ENCODE measurements around the gene UGT1A7. TPM values are rescaled to one million over a fixed set of nuclear protein-coding genes. Genes with fewer than 3 reads are reported as not detected.
"Not testable (repeated sequence)": the region's sequence is repeated elsewhere in the genome, so short reads cannot be mapped to it uniquely, and the experiment has no call there.

Gene UGT1A7
- polyA plus RNA-seq, 1 donor (not counting 4 experiments of a cell fraction or from before 2014, with no cell fraction given): 0.87 TPM

DNA sequence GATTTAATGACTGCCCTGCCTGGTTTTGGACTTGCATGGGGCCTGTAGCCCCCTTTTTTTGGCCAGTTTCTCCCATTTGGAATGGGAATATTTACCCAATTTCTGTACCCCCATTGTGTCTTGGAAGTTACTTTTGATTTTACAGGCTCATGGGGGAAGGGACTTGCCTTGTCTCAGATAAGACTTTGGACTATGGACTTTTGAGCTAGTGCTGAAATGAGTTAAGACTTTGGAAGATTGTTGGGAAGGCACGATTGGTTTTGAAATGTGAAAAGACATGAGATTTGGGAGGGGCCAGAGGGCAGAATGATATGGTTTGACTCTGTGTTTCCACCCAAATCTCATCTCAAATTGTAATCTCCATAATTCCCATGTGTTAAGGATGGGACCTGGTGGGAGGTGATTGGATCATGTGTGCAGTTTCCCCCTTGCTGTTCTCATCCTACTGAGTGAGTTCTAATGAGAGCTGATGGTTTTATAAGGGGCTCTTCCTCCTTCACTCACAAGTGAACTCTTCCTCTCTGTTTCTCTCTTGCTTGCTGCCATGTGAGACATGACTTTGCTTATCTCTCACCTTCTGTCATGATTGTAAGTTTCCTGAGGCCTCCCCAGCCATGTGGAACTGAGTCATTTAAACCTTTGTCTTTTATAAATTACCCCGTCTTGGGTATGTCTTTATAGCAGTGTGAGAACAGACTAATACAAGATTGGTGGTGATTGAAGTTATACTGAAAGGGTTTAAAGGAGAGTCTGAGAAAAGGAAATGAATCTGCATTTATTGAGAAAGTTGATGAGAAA, 69.7 kb downstream of the UGT1A7 start:
- H4K20me1 ChIP-seq (ENCODE audit: control insufficient read depth, extremely low read depth, insufficient read depth, low read length); H3K4me2 ChIP-seq (ENCODE audit: control insufficient read depth, extremely low read depth, insufficient read depth, low read depth, low read length); DNase-seq (ENCODE audit: low read depth, low spot score); dilution Hi-C loops (cut with MboI; ENCODE audit: extremely low pct_ligation_motif_present, low sequenced_read_pairs); FAIRE-seq; H3K79me2 ChIP-seq (ENCODE audit: control insufficient read depth, insufficient read depth, low read length); H3K9ac ChIP-seq (ENCODE audit: control insufficient read depth, extremely low read depth, insufficient read depth, low read length); H3K9me3 ChIP-seq (ENCODE audit: control insufficient read depth, low read depth, low read length); H3K4me3 ChIP-seq (ENCODE audit: control insufficient read depth in 2 of 3, extremely low read depth in 1 of 3, insufficient read depth in 2 of 3, low read depth in 1 of 3, low read length in 3 of 3); H3K27me3 ChIP-seq (ENCODE audit: control insufficient read depth, extremely low read depth, insufficient read depth, low read length); H3K9me1 ChIP-seq (ENCODE audit: control insufficient read depth, extremely low read depth, insufficient read depth, low read length); H3K4me1 ChIP-seq (ENCODE audit: control insufficient read depth, extremely low read depth, insufficient read depth, low read length); H3K27ac ChIP-seq (ENCODE audit: control insufficient read depth, insufficient read depth, low read length); H2AFZ ChIP-seq (ENCODE audit: control insufficient read depth, low read length): not testable (repeated sequence)
- H3K36me3 ChIP-seq (ENCODE audit: control insufficient read depth in 2 of 2, extremely low read depth in 1 of 2, insufficient read depth in 2 of 2, low read length in 2 of 2): peaks cover 4 to 11% of the 10 kb centered on the region in 2 experiments

DNA sequence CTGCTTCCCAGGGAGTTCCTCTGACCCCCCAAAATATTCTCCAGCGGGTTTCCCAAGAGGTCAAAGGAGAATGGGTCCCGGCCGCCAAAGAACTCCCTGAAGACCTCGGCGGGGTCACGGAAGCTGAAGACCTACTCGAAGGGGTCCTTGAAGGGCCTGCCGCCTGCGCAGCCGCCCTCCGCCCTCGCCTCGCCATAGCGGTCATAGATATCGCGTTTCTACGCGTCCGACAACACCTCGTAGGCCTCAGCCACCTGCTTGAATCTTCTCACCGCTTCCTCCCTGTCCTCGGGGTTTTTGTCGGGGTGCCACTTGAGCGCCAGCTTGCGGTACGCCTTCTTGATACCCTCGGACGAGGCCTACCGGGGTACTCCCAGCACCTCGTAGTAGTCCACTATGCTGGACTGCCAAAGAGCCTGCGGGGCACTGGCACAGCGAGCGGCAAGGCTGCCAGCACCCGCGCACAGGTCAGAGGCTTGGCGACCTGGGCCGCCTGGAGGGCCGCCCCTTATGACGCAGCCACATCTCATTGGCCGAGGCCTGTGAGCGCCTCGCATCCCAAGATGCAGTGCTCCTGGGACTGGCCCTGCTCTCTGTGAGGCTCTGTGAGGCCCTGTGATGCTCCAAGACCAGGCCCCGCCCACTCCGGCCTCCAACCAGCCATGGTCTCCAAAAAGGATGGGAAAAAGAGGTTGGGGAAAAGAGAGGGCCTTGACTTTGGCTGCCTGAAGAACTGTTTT, 73.3 kb downstream of the UGT1A7 start:
- Histone ChIP-seq H3K4me2 (ENCODE audit: control insufficient read depth, extremely low read depth, insufficient read depth, low read depth, low read length) (no peak overlapping the region), H3K9me3 (ENCODE audit: control insufficient read depth, low read depth, low read length) (no peaks in the 10 kb centered on the region), H3K36me3 (ENCODE audit: control insufficient read depth in 2 of 2, extremely low read depth in 1 of 2, insufficient read depth in 2 of 2, low read length in 2 of 2) (peaks cover 2 to 11% of the 10 kb centered on the region in 2 experiments), H3K27ac (ENCODE audit: control insufficient read depth, insufficient read depth, low read length) (no peak overlapping the region), H3K27me3 (ENCODE audit: control insufficient read depth, extremely low read depth, insufficient read depth, low read length) (no peaks in the 10 kb centered on the region), H3K4me1 (ENCODE audit: control insufficient read depth, extremely low read depth, insufficient read depth, low read length) (peaks cover under 1% of the 10 kb centered on the region), H3K9ac (ENCODE audit: control insufficient read depth, extremely low read depth, insufficient read depth, low read length) (no peak overlapping the region), H4K20me1 (ENCODE audit: control insufficient read depth, extremely low read depth, insufficient read depth, low read length) (peaks cover 2% of the 10 kb centered on the region), H2AFZ (ENCODE audit: control insufficient read depth, low read length) (no peak overlapping the region), H3K9me1 (ENCODE audit: control insufficient read depth, extremely low read depth, insufficient read depth, low read length) (no peaks in the 10 kb centered on the region), H3K79me2 (ENCODE audit: control insufficient read depth, insufficient read depth, low read length) (peaks cover 2% of the 10 kb centered on the region), H3K4me3 (ENCODE audit: control insufficient read depth in 2 of 3, extremely low read depth in 1 of 3, insufficient read depth in 2 of 3, low read depth in 1 of 3, low read length in 3 of 3) (no peak overlapping the region)
- dilution Hi-C loops (cut with MboI; ENCODE audit: extremely low pct_ligation_motif_present, low sequenced_read_pairs): no loop called here
- TF ChIP-seq, protein P1, sequence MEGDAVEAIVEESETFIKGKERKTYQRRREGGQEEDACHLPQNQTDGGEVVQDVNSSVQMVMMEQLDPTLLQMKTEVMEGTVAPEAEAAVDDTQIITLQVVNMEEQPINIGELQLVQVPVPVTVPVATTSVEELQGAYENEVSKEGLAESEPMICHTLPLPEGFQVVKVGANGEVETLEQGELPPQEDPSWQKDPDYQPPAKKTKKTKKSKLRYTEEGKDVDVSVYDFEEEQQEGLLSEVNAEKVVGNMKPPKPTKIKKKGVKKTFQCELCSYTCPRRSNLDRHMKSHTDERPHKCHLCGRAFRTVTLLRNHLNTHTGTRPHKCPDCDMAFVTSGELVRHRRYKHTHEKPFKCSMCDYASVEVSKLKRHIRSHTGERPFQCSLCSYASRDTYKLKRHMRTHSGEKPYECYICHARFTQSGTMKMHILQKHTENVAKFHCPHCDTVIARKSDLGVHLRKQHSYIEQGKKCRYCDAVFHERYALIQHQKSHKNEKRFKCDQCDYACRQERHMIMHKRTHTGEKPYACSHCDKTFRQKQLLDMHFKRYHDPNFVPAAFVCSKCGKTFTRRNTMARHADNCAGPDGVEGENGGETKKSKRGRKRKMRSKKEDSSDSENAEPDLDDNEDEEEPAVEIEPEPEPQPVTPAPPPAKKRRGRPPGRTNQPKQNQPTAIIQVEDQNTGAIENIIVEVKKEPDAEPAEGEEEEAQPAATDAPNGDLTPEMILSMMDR (optimal IDR thresholded peaks at IDR 0.05 in 1 of 3, IDR thresholded peaks at IDR 0.05 in 1 of 3, conservative IDR thresholded peaks at IDR 0.05 in 1 of 3; ENCODE audit: extremely low read depth in 1 of 3, insufficient read depth in 2 of 3, low read length in 3 of 3): no peak
- TF ChIP-seq EZH2 (IDR thresholded peaks at IDR 0.05; ENCODE audit: low read length): no peak
- DNase-seq (ENCODE audit: low read depth, low spot score): no peak
- FAIRE-seq: no peak
